Measurements from ENCODE around the gene GALNT17.

GALNT17 gene

GRCh38 chr7:71668572-71668971 is 536.6 kb downstream of the GALNT17 start:
- Histone ChIP-seq H3K4me3 (ENCODE audit: insufficient read depth in 1 of 2, low read depth in 1 of 2, low read length in 2 of 2) (no peak overlapping the region), H2AFZ (ENCODE audit: low read depth, low read length) (no peak overlapping the region), H3K4ac (ENCODE audit: low read depth in 1 of 2, low read length in 2 of 2) (no peak overlapping the region), H2BK15ac (ENCODE audit: low read depth, poor library complexity, severe bottlenecking) (no peak overlapping the region), H2BK12ac (ENCODE audit: low read length in 2 of 2) (no peak overlapping the region), H3K23ac (ENCODE audit: low read length in 2 of 2) (no peak overlapping the region), H3K4me2 (ENCODE audit: low read length, poor library complexity, severe bottlenecking) (no peak overlapping the region), H2BK5ac (ENCODE audit: low read depth, low read length, poor library complexity, severe bottlenecking) (no peak overlapping the region), H3K4me1 (ENCODE audit: control insufficient read depth, insufficient read depth, low read depth, low read length) (no peaks in the 10 kb centered on the region), H2BK120ac (ENCODE audit: low read depth, low read length) (no peak overlapping the region), H4K91ac (ENCODE audit: low read length) (no peak overlapping the region), H3K36me3 (ENCODE audit: control insufficient read depth in 1 of 2, insufficient read depth in 2 of 2, low read depth in 1 of 2, low read length in 2 of 2) (no peaks in the 10 kb centered on the region), H4K8ac (ENCODE audit: low read length) (no peak overlapping the region), H3K14ac (ENCODE audit: low read length in 2 of 2) (no peak overlapping the region), H3K27me3 (ENCODE audit: control insufficient read depth in 1 of 2, insufficient read depth in 1 of 2, low read length in 2 of 2) (no peaks in the 10 kb centered on the region), H3K18ac (ENCODE audit: low read depth in 1 of 2, low read length in 2 of 2) (no peak overlapping the region), H3K9ac (ENCODE audit: low read length) (no peak overlapping the region), H3K27ac (ENCODE audit: low read length, poor library complexity, severe bottlenecking) (no peak overlapping the region), H3K9me3 (ENCODE audit: control insufficient read depth, low read length) (no peaks in the 10 kb centered on the region), H2AK5ac (ENCODE audit: low read length, severe bottlenecking) (no peak overlapping the region), H3K79me1 (replicated peaks; ENCODE audit: low read length, poor library complexity, severe bottlenecking) (no peaks in the 10 kb centered on the region)
- 80% methylated on average over 1 of the region's 1 CpG for WGBS
- DNase-seq = no peak

GRCh38 chr7:71679480-71679879 is 547.5 kb downstream of the GALNT17 start:
- no peak overlapping the region for H3K9ac ChIP-seq (ENCODE audit: low read length)
- no peak overlapping the region for H3K4me2 ChIP-seq (ENCODE audit: low read length, poor library complexity, severe bottlenecking)
- no peak overlapping the region for H3K18ac ChIP-seq (ENCODE audit: low read depth in 1 of 2, low read length in 2 of 2)
- H3K27me3 ChIP-seq (ENCODE audit: control insufficient read depth in 1 of 2, insufficient read depth in 1 of 2, low read length in 2 of 2) = peaks cover 0 to 3% of the 10 kb centered on the region in 2 experiments
- no peak overlapping the region for H3K4ac ChIP-seq (ENCODE audit: low read depth in 1 of 2, low read length in 2 of 2)
- H3K4me3 ChIP-seq (ENCODE audit: insufficient read depth in 1 of 2, low read depth in 1 of 2, low read length in 2 of 2) = no peak overlapping the region
- H2BK5ac ChIP-seq (ENCODE audit: low read depth, low read length, poor library complexity, severe bottlenecking) = no peak overlapping the region
- no peak overlapping the region for H2BK12ac ChIP-seq (ENCODE audit: low read length in 2 of 2)
- H3K79me1 ChIP-seq (replicated peaks; ENCODE audit: low read length, poor library complexity, severe bottlenecking) = no peaks in the 10 kb centered on the region
- WGBS = 66% methylated on average over 7 of the region's 8 CpGs
- H2AK5ac ChIP-seq (ENCODE audit: low read length, severe bottlenecking) = no peak overlapping the region
- no peak overlapping the region for H2BK120ac ChIP-seq (ENCODE audit: low read depth, low read length)
- no peak overlapping the region for H2AFZ ChIP-seq (ENCODE audit: low read depth, low read length)
- no peak overlapping the region for H3K14ac ChIP-seq (ENCODE audit: low read length in 2 of 2)
- H3K23ac ChIP-seq (ENCODE audit: low read length in 2 of 2) = no peak overlapping the region
- H3K36me3 ChIP-seq (ENCODE audit: control insufficient read depth in 1 of 2, insufficient read depth in 2 of 2, low read depth in 1 of 2, low read length in 2 of 2) = no peaks in the 10 kb centered on the region
- no peak for DNase-seq
- H2BK15ac ChIP-seq (ENCODE audit: low read depth, poor library complexity, severe bottlenecking) = no peak overlapping the region
- no peak overlapping the region for H4K91ac ChIP-seq (ENCODE audit: low read length)
- H3K27ac ChIP-seq (ENCODE audit: low read length, poor library complexity, severe bottlenecking) = no peak overlapping the region
- no peak overlapping the region for H4K8ac ChIP-seq (ENCODE audit: low read length)
- no peaks in the 10 kb centered on the region for H3K9me3 ChIP-seq (ENCODE audit: control insufficient read depth, low read length)
- H3K4me1 ChIP-seq (ENCODE audit: control insufficient read depth, insufficient read depth, low read depth, low read length) = no peaks in the 10 kb centered on the region

- H3K79me1 ChIP-seq (replicated peaks; ENCODE audit: low read length, poor library complexity, severe bottlenecking) = no peaks in the 10 kb centered on the region
- no peak overlapping the region for H3K4me3 ChIP-seq (ENCODE audit: insufficient read depth in 1 of 2, low read depth in 1 of 2, low read length in 2 of 2)
- H3K9me3 ChIP-seq (ENCODE audit: control insufficient read depth, low read length) = no peaks in the 10 kb centered on the region
- no peak overlapping the region for H4K8ac ChIP-seq (ENCODE audit: low read length)
- H3K27me3 ChIP-seq (ENCODE audit: control insufficient read depth in 1 of 2, insufficient read depth in 1 of 2, low read length in 2 of 2) = peaks cover 0 to 9% of the 10 kb centered on the region in 2 experiments
- no peak overlapping the region for H3K18ac ChIP-seq (ENCODE audit: low read depth in 1 of 2, low read length in 2 of 2)
- H3K4ac ChIP-seq (ENCODE audit: low read depth in 1 of 2, low read length in 2 of 2) = no peak overlapping the region
- no peak overlapping the region for H2BK5ac ChIP-seq (ENCODE audit: low read depth, low read length, poor library complexity, severe bottlenecking)
- 81% methylated on average over 5 of the region's 5 CpGs for whole genome bisulfite sequencing
- H2BK120ac ChIP-seq (ENCODE audit: low read depth, low read length) = no peak overlapping the region
- DNase-seq = no peak
- no peaks in the 10 kb centered on the region for H3K36me3 ChIP-seq (ENCODE audit: control insufficient read depth in 1 of 2, insufficient read depth in 2 of 2, low read depth in 1 of 2, low read length in 2 of 2)
- no peak overlapping the region for H3K23ac ChIP-seq (ENCODE audit: low read length in 2 of 2)
- no peak overlapping the region for H2BK15ac ChIP-seq (ENCODE audit: low read depth, poor library complexity, severe bottlenecking)
- no peaks in the 10 kb centered on the region for H3K4me1 ChIP-seq (ENCODE audit: control insufficient read depth, insufficient read depth, low read depth, low read length)
- H2AFZ ChIP-seq (ENCODE audit: low read depth, low read length) = no peak overlapping the region
- H4K91ac ChIP-seq (ENCODE audit: low read length) = no peak overlapping the region
- H3K14ac ChIP-seq (ENCODE audit: low read length in 2 of 2) = no peak overlapping the region
- H3K4me2 ChIP-seq (ENCODE audit: low read length, poor library complexity, severe bottlenecking) = no peak overlapping the region
- H2BK12ac ChIP-seq (ENCODE audit: low read length in 2 of 2) = no peak overlapping the region
- H2AK5ac ChIP-seq (ENCODE audit: low read length, severe bottlenecking) = no peak overlapping the region
- no peak overlapping the region for H3K9ac ChIP-seq (ENCODE audit: low read length)
- H3K27ac ChIP-seq (ENCODE audit: low read length, poor library complexity, severe bottlenecking) = no peak overlapping the region
These were observed 550.2 kb downstream of the GALNT17 start for GRCh38 chr7:71682181-71682580.

GRCh38 chr7:71682841-71683781 is 551.2 kb downstream of the GALNT17 start:
- no peaks in the 10 kb centered on the region for H3K4me1 ChIP-seq (ENCODE audit: control insufficient read depth, insufficient read depth, low read depth, low read length)
- H3K4me2 ChIP-seq (ENCODE audit: low read length, poor library complexity, severe bottlenecking) = no peak overlapping the region
- no peak overlapping the region for H3K23ac ChIP-seq (ENCODE audit: low read length in 2 of 2)
- H3K14ac ChIP-seq (ENCODE audit: low read length in 2 of 2) = no peak overlapping the region
- WGBS = 35% methylated on average over 18 of the region's 21 CpGs
- H3K18ac ChIP-seq (ENCODE audit: low read depth in 1 of 2, low read length in 2 of 2) = no peak overlapping the region
- H2AFZ ChIP-seq (ENCODE audit: low read depth, low read length) = no peak overlapping the region
- no peak overlapping the region for H2BK12ac ChIP-seq (ENCODE audit: low read length in 2 of 2)
- no peaks in the 10 kb centered on the region for H3K79me1 ChIP-seq (replicated peaks; ENCODE audit: low read length, poor library complexity, severe bottlenecking)
- H2AK5ac ChIP-seq (ENCODE audit: low read length, severe bottlenecking) = no peak overlapping the region
- no peak overlapping the region for H2BK5ac ChIP-seq (ENCODE audit: low read depth, low read length, poor library complexity, severe bottlenecking)
- no peak overlapping the region for H3K27ac ChIP-seq (ENCODE audit: low read length, poor library complexity, severe bottlenecking)
- no peak overlapping the region for H2BK120ac ChIP-seq (ENCODE audit: low read depth, low read length)
- H3K4me3 ChIP-seq (ENCODE audit: insufficient read depth in 1 of 2, low read depth in 1 of 2, low read length in 2 of 2) = no peak overlapping the region
- no peak overlapping the region for H3K4ac ChIP-seq (ENCODE audit: low read depth in 1 of 2, low read length in 2 of 2)
- H4K91ac ChIP-seq (ENCODE audit: low read length) = no peak overlapping the region
- H3K9ac ChIP-seq (ENCODE audit: low read length) = no peak overlapping the region
- H3K36me3 ChIP-seq (ENCODE audit: control insufficient read depth in 1 of 2, insufficient read depth in 2 of 2, low read depth in 1 of 2, low read length in 2 of 2) = no peaks in the 10 kb centered on the region
- H3K9me3 ChIP-seq (ENCODE audit: control insufficient read depth, low read length) = no peaks in the 10 kb centered on the region
- H2BK15ac ChIP-seq (ENCODE audit: low read depth, poor library complexity, severe bottlenecking) = no peak overlapping the region
- no peak for DNase-seq
- peaks cover 0 to 10% of the 10 kb centered on the region in 2 experiments for H3K27me3 ChIP-seq (ENCODE audit: control insufficient read depth in 1 of 2, insufficient read depth in 1 of 2, low read length in 2 of 2)
- no peak overlapping the region for H4K8ac ChIP-seq (ENCODE audit: low read length)
